GF-D8 (cell line): ENCODE measurements around the gene DALRD3.

ENCODE experiments used
- DNase-seq: peaks from one replicate; lab custom pipeline; 2025; lab: John Stamatoyannopoulos, UW

Gene DALRD3

DNA sequence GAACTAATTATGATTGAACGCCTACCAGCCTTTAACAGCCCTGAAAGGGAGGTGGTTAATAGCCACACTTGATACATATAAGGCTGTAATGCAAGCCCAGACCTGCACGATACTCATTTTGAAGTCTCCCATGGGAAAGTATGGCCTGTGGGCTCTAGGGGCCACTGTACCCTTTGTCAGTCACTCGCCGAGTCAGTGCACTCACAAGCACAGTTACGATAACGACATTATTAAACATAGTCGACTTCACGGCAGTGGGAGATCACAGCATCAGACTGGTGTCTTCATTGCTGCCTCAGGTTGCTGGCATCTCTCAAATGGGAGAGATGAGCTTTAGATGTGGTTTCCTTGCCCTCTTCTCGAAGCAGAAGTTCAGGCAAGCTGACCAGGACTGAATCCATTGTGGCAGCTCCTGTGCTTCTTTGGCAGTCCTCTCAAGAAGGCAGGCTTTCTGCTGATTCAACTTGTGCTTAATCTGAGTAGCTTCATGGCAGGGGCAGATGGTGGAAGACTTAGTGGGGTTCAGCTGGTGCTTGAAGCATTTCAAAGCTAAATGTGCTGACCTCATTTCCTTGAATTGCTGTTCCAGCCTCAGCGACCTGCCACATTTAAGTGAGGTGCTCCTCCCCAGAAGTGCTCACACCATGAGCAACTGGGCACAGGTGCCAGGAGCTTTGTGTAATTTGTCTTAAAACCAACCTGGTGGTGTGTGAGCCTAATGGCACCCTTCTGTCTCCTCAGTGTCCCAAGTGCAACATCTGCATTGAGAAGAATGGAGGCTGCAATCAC lies 44.1 kb downstream of the DALRD3 start:
- DNase-seq: no peak

DNA sequence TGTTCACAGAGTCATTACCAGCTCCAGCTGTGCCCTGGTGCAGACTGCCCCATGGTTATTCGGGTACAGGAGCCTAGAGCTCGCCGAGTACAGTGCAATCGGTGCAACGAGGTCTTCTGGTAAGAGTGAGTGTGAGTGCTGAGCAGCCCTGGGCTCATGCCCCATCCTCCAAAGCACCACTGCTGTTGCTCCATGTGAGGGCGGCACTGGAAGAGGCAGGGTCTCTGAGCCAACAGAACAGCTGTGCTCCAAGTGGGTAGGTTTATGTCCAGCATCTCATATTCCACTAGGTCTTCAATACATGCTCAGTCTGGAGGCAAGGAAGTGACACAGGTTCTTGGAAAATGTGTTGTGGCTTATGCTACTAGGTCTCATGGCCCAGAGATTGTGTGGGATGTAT lies 47.8 kb downstream of the DALRD3 start:
- no peak for DNase-seq

GRCh38 chr3:48966876-48967361 lies 51.5 kb downstream of the DALRD3 start:
- DNase-seq: no peak

DNA sequence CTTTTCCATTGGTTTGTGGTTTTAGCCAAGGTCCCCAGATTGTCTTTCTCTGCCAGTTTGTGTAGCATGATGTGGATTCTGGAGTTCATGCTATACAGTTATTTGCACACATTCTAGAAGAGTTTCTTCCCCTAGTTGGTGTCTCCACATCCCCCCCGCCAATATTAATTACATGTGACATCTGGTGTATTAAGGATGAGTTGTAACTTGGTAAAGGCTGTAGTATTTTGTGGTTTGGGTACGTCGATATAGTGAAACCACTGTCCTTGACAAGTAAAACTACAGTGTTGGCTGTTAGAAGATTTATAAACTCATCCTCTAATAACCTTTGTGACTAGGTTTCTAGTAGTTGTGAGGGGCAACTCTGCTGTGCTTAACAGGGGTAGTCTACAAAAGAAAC lies 52.0 kb downstream of the DALRD3 start:
- DNase-seq: no peak
